NB4 (cell line): ENCODE measurements around the gene FUT7.

Experiments
- DNase-seq: peaks from one replicate; pipeline ENCODE4 v3.0.0; 2010; ENCODE audit warnings: low read depth
- H3K4me3 ChIP-seq: one replicate; pipeline ENCODE4 v1.5.1; 2011; ENCODE audit warnings: mild to moderate bottlenecking, low read depth, low read length, moderate library complexity
- MYC ChIP-seq: IDR thresholded peaks from 2 replicates; pipeline ENCODE4 v1.6.1; 2011; ENCODE audit warnings: low read depth, low read length
- POLR2A ChIP-seq: IDR thresholded peaks from 2 replicates; pipeline ENCODE4 v1.6.1; 2011; ENCODE audit warnings: mild to moderate bottlenecking; ENCODE audit not compliant: insufficient read length; ENCODE audit errors: extremely low read depth
- TF ChIP-seq, protein P1 (sequence below): IDR thresholded peaks from 2 replicates; pipeline ENCODE4 v1.6.1; 2011; ENCODE audit warnings: low read depth, low read length
- TF ChIP-seq, protein P2 (sequence below): IDR thresholded peaks from one replicate; pipeline ENCODE4 v1.5.1; 2012; ENCODE audit warnings: low read depth, low read length

Gene FUT7

DNA sequence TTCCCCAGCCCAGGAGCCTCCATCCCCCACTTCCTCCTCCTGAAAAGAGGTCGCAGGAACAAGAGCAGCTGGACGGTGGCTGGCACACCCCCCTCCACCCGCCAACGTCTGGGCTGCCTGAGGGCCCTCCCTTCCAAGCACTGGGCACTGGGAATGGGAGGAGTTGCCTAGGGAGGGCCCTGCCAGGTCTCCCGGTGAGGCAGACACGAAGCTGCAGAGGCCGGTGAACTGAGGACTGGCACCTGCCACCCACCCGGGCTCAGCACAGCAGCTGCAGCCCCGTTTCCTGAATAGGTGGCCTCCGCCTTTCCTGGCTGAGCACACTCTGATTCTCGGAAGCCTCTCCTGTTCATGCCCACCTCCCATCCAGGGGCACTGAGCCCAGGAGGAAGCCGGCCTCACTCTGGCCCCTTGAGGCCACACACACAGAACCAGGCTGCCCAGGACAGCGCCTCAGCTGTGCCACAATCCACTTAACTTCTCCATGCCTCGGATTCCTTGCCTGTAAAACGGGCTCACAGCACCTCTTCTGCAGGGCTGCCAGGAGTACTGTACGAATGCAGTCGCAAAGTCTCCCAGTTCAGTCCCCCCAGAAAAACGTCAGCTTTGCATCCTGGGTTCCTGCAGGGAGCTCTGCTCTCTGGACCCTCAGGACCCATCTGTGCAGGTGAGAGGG, 12.8 kb upstream of the FUT7 start:
- no peak for TF ChIP-seq MYC
- TF ChIP-seq, protein P1, sequence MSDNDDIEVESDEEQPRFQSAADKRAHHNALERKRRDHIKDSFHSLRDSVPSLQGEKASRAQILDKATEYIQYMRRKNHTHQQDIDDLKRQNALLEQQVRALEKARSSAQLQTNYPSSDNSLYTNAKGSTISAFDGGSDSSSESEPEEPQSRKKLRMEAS, result no peak
- TF ChIP-seq, protein P2, sequence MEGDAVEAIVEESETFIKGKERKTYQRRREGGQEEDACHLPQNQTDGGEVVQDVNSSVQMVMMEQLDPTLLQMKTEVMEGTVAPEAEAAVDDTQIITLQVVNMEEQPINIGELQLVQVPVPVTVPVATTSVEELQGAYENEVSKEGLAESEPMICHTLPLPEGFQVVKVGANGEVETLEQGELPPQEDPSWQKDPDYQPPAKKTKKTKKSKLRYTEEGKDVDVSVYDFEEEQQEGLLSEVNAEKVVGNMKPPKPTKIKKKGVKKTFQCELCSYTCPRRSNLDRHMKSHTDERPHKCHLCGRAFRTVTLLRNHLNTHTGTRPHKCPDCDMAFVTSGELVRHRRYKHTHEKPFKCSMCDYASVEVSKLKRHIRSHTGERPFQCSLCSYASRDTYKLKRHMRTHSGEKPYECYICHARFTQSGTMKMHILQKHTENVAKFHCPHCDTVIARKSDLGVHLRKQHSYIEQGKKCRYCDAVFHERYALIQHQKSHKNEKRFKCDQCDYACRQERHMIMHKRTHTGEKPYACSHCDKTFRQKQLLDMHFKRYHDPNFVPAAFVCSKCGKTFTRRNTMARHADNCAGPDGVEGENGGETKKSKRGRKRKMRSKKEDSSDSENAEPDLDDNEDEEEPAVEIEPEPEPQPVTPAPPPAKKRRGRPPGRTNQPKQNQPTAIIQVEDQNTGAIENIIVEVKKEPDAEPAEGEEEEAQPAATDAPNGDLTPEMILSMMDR, result no peak
- no peak overlapping the region for H3K4me3 ChIP-seq
- DNase-seq, result no peak

DNA sequence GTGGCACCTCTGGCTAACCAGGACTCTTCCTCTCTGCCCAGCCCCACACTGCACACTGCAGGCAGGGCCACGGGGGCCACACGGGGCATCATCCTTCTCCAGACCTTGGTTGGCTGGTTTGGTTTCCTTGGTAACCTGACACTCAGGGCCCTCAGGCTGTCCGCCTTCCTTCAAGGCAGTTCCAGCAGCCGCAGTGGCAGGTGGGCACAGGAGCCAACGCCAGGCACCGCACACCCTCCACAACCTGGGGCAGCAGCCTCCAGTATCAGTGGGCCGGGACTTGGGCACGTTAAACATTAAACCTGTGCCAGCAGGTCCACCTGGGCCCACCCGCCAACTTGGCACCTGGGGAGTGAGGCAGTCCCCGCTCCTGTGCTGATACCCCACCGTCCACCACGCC, 12.1 kb upstream of the FUT7 start:
- no peak overlapping the region for H3K4me3 ChIP-seq
- no peak for DNase-seq
- TF ChIP-seq, protein P2, result no peak
- TF ChIP-seq POLR2A (no peak), MYC (no peak)
- TF ChIP-seq, protein P1, result no peak

DNA sequence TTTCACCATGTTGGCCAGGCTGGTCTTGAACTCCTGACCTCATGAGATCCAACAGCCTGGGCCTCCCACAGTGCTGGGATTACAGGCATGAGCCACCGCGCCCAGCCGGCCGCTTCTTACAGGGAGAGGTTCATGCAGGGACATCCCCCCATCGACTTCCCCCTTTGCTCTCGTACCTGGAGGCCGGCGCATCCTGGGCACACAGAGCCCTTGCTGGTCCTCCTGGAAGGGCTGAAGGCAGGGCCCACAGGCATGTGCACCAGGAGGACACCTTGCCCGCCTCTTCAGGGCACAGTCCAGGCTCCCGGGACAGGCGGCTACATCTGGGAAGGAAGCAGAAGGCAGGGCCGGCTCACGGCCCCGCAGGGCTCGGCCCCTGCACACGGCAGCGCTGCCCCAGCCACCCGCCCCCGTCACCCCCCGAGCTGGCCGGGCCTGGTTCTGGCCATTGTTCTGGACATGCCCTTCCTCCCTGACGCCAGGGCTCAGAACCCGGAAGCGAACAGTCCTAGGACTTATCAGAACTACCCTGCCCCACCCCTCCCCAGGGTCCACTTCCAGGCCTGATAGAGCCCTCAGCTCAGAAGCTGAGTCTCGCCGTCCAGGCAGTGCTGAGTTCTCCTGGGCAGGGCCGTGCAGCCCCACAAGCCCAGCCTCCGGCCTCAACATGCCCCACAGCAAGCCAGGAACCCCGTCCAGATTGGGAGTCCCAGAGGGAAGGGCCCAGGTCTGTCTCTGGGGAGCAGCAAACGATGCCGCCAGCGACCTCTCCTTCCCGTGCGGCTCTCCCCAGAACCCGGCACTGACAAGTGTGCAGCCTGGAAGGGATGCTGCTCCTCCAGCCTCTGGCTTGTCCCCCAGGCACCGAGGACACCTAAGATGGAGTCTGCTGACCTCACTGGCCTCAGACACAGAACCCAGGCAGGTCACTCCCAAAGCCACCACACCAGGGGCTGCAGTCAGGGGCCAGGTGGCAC, 11.2 kb upstream of the FUT7 start:
- DNase-seq, result no peak
- no peak overlapping the region for H3K4me3 ChIP-seq
- no peak for TF ChIP-seq MYC
- no peak for TF ChIP-seq POLR2A
- TF ChIP-seq, protein P1, result no peak
- TF ChIP-seq, protein P2, result no peak

DNA sequence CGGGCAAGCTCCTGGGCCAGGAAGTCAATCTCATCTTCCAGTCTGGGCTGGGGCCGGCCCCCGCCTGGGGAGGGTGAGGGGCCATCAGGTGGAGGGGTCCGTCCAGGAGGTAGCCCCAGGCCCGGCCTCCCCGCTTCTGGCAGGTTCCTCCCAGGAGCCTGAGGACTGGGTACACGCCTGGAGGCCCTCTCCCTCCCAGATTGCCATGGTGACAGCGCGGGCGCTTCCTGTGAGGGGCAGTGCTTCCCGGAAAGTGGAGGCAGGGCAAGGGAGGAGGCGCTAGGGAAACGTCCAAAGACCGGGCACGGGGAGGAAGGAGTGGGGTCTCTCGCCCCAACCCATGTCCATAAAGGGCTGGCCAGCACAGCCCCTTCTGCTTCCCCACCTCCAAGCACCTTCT, 9.2 kb upstream of the FUT7 start:
- no peak overlapping the region for H3K4me3 ChIP-seq
- DNase-seq, result no peak
- TF ChIP-seq MYC (no peak), POLR2A (no peak)
- TF ChIP-seq, protein P1, result no peak
- TF ChIP-seq, protein P2, result no peak

DNA sequence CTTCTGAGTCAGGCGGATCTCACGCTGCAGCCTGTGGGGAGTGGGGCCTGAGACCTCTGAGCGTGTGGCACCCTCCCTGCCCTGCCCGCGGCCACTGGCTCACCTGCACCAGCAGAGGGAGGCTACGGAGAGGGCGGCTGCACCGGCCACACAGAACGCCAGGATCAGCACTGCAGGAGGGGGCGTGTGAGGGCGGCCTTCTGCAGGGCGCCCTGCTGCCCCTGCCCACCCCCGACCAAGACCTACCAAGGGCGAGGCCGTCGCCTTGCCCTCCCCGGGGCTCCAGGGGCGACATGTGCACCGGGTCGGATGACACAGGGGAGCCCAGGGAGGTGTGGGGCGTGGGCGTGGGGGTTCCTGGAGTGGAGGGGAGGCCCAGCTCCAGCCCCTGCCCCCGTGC, 8.7 kb upstream of the FUT7 start:
- no peak for DNase-seq
- H3K4me3 ChIP-seq, result no peak overlapping the region
- TF ChIP-seq POLR2A, result no peak
- no peak for TF ChIP-seq MYC
- TF ChIP-seq, protein P1, result no peak
- TF ChIP-seq, protein P2, result no peak
